OCI-LY1 (cell line): Measurements from ENCODE around the gene HFM1.

Experiments used
- H2AFZ ChIP-seq: fragments of 200-600 bp; sonication (generic), shearing (Covaris generic); 2 replicates; pipeline ENCODE4 v1.6.0; 2014; ENCODE audit warnings: antibody characterized with exemption, mild to moderate bottlenecking, low read length
- H3F3A ChIP-seq: fragments of 200-600 bp; sonication (generic), shearing (Covaris generic); 2 replicates; pipeline ENCODE4 v1.6.0; 2014; ENCODE audit warnings: mild to moderate bottlenecking, antibody characterized with exemption, low read length, moderate library complexity; ENCODE audit not compliant: insufficient read depth
- H3K27ac ChIP-seq: fragments of 200-600 bp; sonication (generic); 2 replicates; pipeline ENCODE4 v1.5.1; 2014; ENCODE audit warnings: low read length, mixed run types, mild to moderate bottlenecking, low read depth; ENCODE audit not compliant: poor library complexity, severe bottlenecking
- H3K27me3 ChIP-seq: fragments of 200-600 bp; sonication (generic); 2 replicates; pipeline ENCODE4 v1.6.0; 2014; ENCODE audit warnings: antibody characterized with exemption, mild to moderate bottlenecking, low read length, moderate library complexity; ENCODE audit not compliant: insufficient read depth
- H3K36me3 ChIP-seq: fragments of 200-600 bp; sonication (generic); 2 replicates; pipeline ENCODE4 v1.6.1; 2014; ENCODE audit warnings: mild to moderate bottlenecking, antibody characterized with exemption, low read length, moderate library complexity, mixed read lengths; ENCODE audit not compliant: insufficient read depth
- H3K4me1 ChIP-seq: fragments of 200-600 bp; sonication (generic); 2 replicates; pipeline ENCODE4 v1.5.1; 2014; ENCODE audit warnings: mild to moderate bottlenecking, low read length, moderate library complexity; ENCODE audit not compliant: insufficient read depth, severe bottlenecking
- H3K4me2 ChIP-seq: fragments of 200-600 bp; sonication (generic), shearing (Covaris generic); 2 replicates; pipeline ENCODE4 v1.6.1; 2014; ENCODE audit warnings: low read length
- H3K4me3 ChIP-seq: fragments of 200-600 bp; sonication (generic); 2 replicates; pipeline ENCODE4 v1.5.1; 2014; ENCODE audit warnings: low read length, low read depth, mild to moderate bottlenecking, mixed read lengths; ENCODE audit not compliant: poor library complexity, severe bottlenecking
- H3K79me2 ChIP-seq: fragments of 200-600 bp; shearing (Covaris generic); 2 replicates; pipeline ENCODE4 v1.6.1; 2016; ENCODE audit warnings: mixed run types, low read length, mixed read lengths; ENCODE audit not compliant: insufficient read depth
- H3K9ac ChIP-seq: fragments of 200-600 bp; sonication (generic), shearing (Covaris generic); 2 replicates; pipeline ENCODE4 v1.6.1; 2014; ENCODE audit warnings: mild to moderate bottlenecking, low read length, mixed read lengths
- H3K9me2 ChIP-seq: fragments of 200-600 bp; sonication (generic), shearing (Covaris generic); 2 replicates; pipeline ENCODE4 v1.6.1; 2014; ENCODE audit warnings: low read depth, mild to moderate bottlenecking, low read length, mixed read lengths
- H3K9me3 ChIP-seq: fragments of 200-600 bp; shearing (Covaris generic); 2 replicates; pipeline ENCODE4 v1.6.1; 2014; ENCODE audit warnings: low read length, mixed read lengths
- H4K20me1 ChIP-seq: fragments of 200-600 bp; sonication (generic), shearing (Covaris generic); 2 replicates; pipeline ENCODE4 v1.6.0; 2016; ENCODE audit warnings: mild to moderate bottlenecking, low read length; ENCODE audit not compliant: insufficient read depth
- CTCF ChIP-seq: fragments of 200-600 bp; sonication (generic), shearing (Covaris generic); IDR thresholded peaks from 2 replicates; pipeline ENCODE4 v1.5.1; 2017; ENCODE audit warnings: mild to moderate bottlenecking, antibody characterized with exemption, low read length, moderate library complexity, mixed read lengths
- EZH2 ChIP-seq: fragments of 200-600 bp; sonication (generic), shearing (Covaris generic); IDR thresholded peaks from 2 replicates; pipeline ENCODE4 v1.8.0; 2017; ENCODE audit warnings: borderline replicate concordance, mixed run types, mild to moderate bottlenecking, antibody characterized with exemption, low read length, moderate library complexity, mixed read lengths

The HFM1 gene

GRCh38 chr1:91221017-91221416, 183.6 kb downstream of the HFM1 start:
- TF ChIP-seq CTCF = no peak
- no peak for TF ChIP-seq EZH2
- no peak overlapping the region for H2AFZ ChIP-seq
- no peak overlapping the region for H3K9ac ChIP-seq
- no peak overlapping the region for H3K4me3 ChIP-seq
- H3K4me1 ChIP-seq = no peaks in the 10 kb centered on the region
- no peaks in the 10 kb centered on the region for H3K27me3 ChIP-seq
- no peaks in the 10 kb centered on the region for H4K20me1 ChIP-seq
- no peak overlapping the region for H3K27ac ChIP-seq
- H3K36me3 ChIP-seq = no peaks in the 10 kb centered on the region
- no peaks in the 10 kb centered on the region for H3K9me3 ChIP-seq
- no peaks in the 10 kb centered on the region for H3K9me2 ChIP-seq
- no peaks in the 10 kb centered on the region for H3K79me2 ChIP-seq
- H3F3A ChIP-seq = no peaks in the 10 kb centered on the region
- H3K4me2 ChIP-seq = no peak overlapping the region

- no peaks in the 10 kb centered on the region for H3K9me3 ChIP-seq
- no peaks in the 10 kb centered on the region for H3K27me3 ChIP-seq
- no peak overlapping the region for H3K4me2 ChIP-seq
- H3K4me3 ChIP-seq = no peak overlapping the region
- H3K4me1 ChIP-seq = no peaks in the 10 kb centered on the region
- no peaks in the 10 kb centered on the region for H3K36me3 ChIP-seq
- H3K79me2 ChIP-seq = no peaks in the 10 kb centered on the region
- H2AFZ ChIP-seq = no peak overlapping the region
- TF ChIP-seq EZH2 = no peak
- no peak for TF ChIP-seq CTCF
- no peak overlapping the region for H3K9ac ChIP-seq
- H3K27ac ChIP-seq = no peak overlapping the region
- no peaks in the 10 kb centered on the region for H4K20me1 ChIP-seq
- H3F3A ChIP-seq = no peaks in the 10 kb centered on the region
- no peaks in the 10 kb centered on the region for H3K9me2 ChIP-seq
These were observed 186.7 kb downstream of the HFM1 start for GRCh38 chr1:91217911-91218310.
